Activated naive CD8-positive, alpha-beta T cell treated with anti-CD3 and anti-CD28 coated beads, Interleukin-2, amount 10 ng/mL, durations not matched to agents 7 days and 5 days (primary cell): ENCODE measurements around the gene UBASH3B. TPM values are rescaled to one million over a fixed set of nuclear protein-coding genes. Genes with fewer than 3 reads are reported as not detected.

Experiments used
- ATAC-seq: fragments of 150-1000 bp; cut with Tn5 transposase; one replicate; pipeline ENCODE4 v1.10.0; 2021; ENCODE audit warnings: low read depth, moderate library complexity
- POLR2A ChIA-PET: fragments of 350-600 bp; sonication (Branson Sonifier 250); formaldehyde crosslinking; loops from one replicate; lab custom pipeline; 2021; ENCODE audit warnings: antibody characterized with exemption; lab: Charles Lee
- DNase-seq: peaks from one replicate; pipeline ENCODE4 v3.0.0; 2021
- H3K27ac Mint-ChIP-seq: one replicate; pipeline ENCODE4 v1.8.0; 2022; ENCODE audit warnings: mild to moderate bottlenecking, mixed read lengths
- H3K27me3 Mint-ChIP-seq: one replicate; pipeline ENCODE4 v1.8.0; 2022; ENCODE audit warnings: mild to moderate bottlenecking, moderate library complexity, mixed read lengths
- H3K36me3 Mint-ChIP-seq: one replicate; pipeline ENCODE4 v1.8.0; 2021; ENCODE audit warnings: mild to moderate bottlenecking, mixed read lengths
- H3K4me1 Mint-ChIP-seq: one replicate; pipeline ENCODE4 v1.8.0; 2021; ENCODE audit warnings: mixed read lengths
- H3K4me3 Mint-ChIP-seq: one replicate; pipeline ENCODE4 v1.8.0; 2022; ENCODE audit warnings: mild to moderate bottlenecking, moderate library complexity, mixed read lengths
- H3K9me3 Mint-ChIP-seq: one replicate; pipeline ENCODE4 v1.8.0; 2021; ENCODE audit warnings: mixed read lengths
- total RNA-seq, 2 experiments: library from RNA; stranded (reverse); gene quantifications; one replicate each; pipeline ENCODE4 v1.2.3, GENCODE V29; 2021

Gene UBASH3B
- total RNA-seq, 2 experiments from 2014 or later: 40.7 to 44.8 TPM

DNA sequence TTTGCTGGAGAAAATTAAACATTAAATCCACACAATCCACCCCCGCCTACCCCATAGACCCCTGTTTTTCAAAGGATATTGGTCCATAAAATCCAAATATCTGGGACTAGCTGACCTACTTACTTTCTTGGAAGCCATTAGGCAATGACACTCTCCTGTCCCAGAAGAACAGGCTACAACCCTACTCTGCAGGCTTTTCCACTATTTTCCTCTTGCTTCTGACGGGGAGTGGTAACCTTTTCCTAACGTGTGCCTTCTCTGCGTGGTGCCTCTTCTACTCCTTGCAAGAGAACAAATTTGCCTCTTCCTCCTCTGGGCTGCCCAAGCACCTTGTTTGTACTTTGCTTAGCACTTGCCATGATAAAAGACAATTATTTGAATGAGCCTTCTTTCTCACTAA is 51.6 kb downstream of the UBASH3B start:
- Mint-ChIP-seq H3K27me3 (peaks cover 2% of the 10 kb centered on the region), H3K27ac (no peak overlapping the region), H3K4me1 (peaks cover 31% of the 10 kb centered on the region), H3K9me3 (peaks cover 2% of the 10 kb centered on the region), H3K36me3 (peaks cover 40% of the 10 kb centered on the region), H3K4me3 (no peak overlapping the region)
- DNase-seq (no peak), ATAC-seq (no peak)
- POLR2A ChIA-PET: interaction anchor here (0.9 to 1.2 kb wide), 2 partner anchors 10 to 11 kb away, joined by 3 read pairs; no protein-coding TSS in a partner anchor

DNA sequence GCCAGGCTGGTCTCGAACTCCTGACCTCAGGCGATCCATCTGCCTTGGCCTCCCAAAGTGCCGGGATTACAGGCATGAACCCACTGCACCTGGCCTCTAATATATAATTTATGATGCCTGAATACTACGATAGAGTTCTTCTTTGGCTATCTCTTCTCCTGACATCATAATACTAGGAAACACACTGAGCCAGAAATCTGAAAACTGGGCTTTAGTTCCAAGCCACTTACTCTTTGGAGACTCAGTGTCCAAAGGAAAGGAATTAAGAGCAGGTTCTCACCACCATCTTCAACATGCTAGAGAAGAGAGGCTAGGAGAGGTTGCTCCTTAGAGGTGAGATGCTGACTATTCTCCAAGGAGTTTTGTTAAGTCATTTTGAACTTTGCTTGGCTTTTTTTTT is 52.4 kb downstream of the UBASH3B start:
- Mint-ChIP-seq H3K4me3 (no peak overlapping the region), H3K9me3 (peaks cover 2% of the 10 kb centered on the region), H3K36me3 (peaks cover 36% of the 10 kb centered on the region), H3K27ac (no peak overlapping the region), H3K27me3 (peaks cover 2% of the 10 kb centered on the region), H3K4me1 (peaks cover 32% of the 10 kb centered on the region)
- DNase-seq (no peak), ATAC-seq (no peak)
- POLR2A ChIA-PET: interaction anchor here (0.9 to 1.2 kb wide), 2 partner anchors 10 to 12 kb away, joined by 3 read pairs; no protein-coding TSS in a partner anchor

DNA sequence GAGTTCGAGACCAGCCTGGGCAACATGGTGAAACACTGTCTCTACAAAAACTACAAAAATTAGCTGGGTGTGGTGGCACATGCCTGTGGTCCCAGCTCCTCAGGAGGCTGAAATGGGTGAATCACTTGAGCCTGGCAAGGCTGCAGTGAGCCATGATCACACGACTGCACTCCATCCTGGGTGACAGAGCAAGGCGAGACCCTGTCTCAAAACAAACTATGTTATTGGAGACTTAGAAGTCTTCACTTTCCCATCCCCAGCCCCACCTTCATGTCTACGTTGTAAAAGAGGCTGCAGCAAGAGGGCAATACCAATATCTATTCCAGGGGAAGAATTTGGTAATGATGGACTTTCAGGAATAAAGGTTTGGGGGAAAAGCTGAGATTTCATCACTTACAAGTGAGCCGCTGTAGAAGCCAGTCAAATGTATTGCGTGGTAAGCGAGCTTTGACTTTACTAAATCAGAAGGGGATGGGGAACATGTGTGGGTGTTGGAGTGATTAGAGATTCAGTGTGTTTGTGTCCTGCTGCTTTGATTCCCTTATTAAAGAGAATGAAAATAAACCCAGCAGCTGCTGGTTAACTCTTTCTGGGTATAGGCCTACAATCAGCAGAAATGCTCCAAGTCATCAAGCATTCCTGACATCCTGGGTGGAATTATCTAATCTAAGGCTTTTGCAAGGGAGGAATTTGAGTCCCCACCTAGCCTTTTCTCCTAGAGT is 53.7 kb downstream of the UBASH3B start:
- Mint-ChIP-seq H3K27me3 (peaks cover 2% of the 10 kb centered on the region), H3K9me3 (peaks cover 2% of the 10 kb centered on the region), H3K4me1 (peaks cover 34% of the 10 kb centered on the region), H3K4me3 (no peak overlapping the region), H3K36me3 (peaks cover 31% of the 10 kb centered on the region), H3K27ac (no peak overlapping the region)
- POLR2A ChIA-PET: no interaction called here
- no peak for DNase-seq
- ATAC-seq: no peak

DNA sequence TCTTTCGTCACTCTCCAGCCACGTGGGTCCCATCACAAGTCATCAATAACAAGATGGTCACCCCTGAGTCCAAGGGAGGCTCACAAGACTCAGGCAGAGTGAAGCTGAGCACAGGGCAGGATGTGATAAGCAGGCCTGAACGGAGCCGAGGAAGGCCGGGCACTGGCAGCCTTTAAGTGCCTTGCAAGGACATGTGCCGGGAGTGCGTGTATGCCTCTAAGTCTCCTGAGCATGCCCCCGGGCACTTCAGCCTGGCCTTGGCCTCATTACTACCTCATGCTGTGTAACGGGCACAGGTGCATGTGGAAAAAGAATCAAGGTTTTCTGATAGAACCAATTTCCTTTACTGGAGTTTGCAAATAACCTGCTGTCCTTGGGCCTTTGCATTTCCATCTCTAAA is 55.8 kb downstream of the UBASH3B start:
- Mint-ChIP-seq H3K4me3 (no peak overlapping the region), H3K36me3 (peaks cover 27% of the 10 kb centered on the region), H3K9me3 (no peaks in the 10 kb centered on the region), H3K4me1 (peaks cover 46% of the 10 kb centered on the region), H3K27ac (no peak overlapping the region), H3K27me3 (peaks cover 2% of the 10 kb centered on the region)
- no peak for DNase-seq
- POLR2A ChIA-PET: interaction anchor here (0.7 to 2.2 kb wide), 3 partner anchors 11 to 45 kb away, joined by 3 to 6 read pairs (median 5); no protein-coding TSS in a partner anchor
- no peak for ATAC-seq

DNA sequence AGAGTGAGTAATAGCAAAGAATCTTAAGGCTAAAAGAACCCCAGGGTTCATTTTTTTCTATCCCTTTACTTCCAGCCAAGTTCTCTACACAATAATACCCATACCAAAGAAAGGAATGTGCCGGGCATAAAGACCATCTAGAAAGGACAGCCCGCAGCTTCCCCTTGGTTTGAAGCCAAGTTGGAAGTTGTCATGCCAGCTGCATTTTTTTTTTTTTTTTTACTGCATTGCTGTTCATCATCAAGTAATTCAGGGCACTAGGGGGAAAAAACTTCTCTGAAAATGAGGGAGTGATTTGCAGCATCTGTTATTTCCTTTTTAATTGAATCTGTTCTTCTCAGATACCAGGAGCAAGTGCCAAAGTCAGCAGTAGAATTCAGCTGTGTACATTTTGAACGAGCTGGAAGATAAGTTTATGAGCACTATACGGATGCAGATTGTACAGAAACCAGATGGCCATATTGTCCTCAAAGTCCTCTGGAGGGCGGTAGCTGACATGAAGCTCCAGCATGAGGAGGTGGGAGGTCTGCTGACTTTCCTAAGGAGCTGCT is 56.4 kb downstream of the UBASH3B start:
- no peak overlapping the region for H3K4me3 Mint-ChIP-seq
- no peak for ATAC-seq
- DNase-seq: no peak
- POLR2A ChIA-PET: interaction anchor here (0.6 to 2.2 kb wide), 4 partner anchors 11 to 45 kb away, joined by 3 to 6 read pairs (median 4); no protein-coding TSS in a partner anchor
- no peaks in the 10 kb centered on the region for H3K9me3 Mint-ChIP-seq
- no peak overlapping the region for H3K27ac Mint-ChIP-seq
- H3K36me3 Mint-ChIP-seq: peaks cover 22% of the 10 kb centered on the region
- peaks cover 46% of the 10 kb centered on the region for H3K4me1 Mint-ChIP-seq
- H3K27me3 Mint-ChIP-seq: peaks cover 2% of the 10 kb centered on the region

DNA sequence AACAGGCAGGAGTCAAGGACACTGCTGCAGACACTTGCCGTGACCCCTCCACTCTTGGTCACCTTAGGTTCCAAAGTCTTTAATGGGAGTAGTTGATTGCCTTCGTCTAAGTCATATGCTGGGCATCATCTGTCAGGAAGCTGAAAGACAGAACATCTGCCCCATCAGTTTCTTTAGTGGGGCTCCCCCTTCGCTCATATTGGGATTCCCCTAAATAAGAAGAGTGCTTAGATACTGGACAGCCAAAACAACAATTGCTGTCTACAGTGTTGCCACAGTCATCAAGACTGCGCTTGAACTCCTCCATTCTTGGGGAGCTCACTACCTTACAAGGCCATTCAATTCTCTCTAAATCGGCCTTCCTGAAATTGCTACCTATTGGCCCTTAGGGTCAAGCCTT is 58.5 kb downstream of the UBASH3B start:
- Mint-ChIP-seq H3K27me3 (no peaks in the 10 kb centered on the region), H3K27ac (no peak overlapping the region), H3K4me1 (peaks cover 60% of the 10 kb centered on the region), H3K9me3 (no peaks in the 10 kb centered on the region), H3K4me3 (no peak overlapping the region), H3K36me3 (peaks cover 14% of the 10 kb centered on the region)
- no peak for ATAC-seq
- POLR2A ChIA-PET: interaction anchor here (0.9 kb wide), 1 partner anchor 9 kb away, joined by 4 read pairs; no protein-coding TSS in a partner anchor
- DNase-seq: no peak

DNA sequence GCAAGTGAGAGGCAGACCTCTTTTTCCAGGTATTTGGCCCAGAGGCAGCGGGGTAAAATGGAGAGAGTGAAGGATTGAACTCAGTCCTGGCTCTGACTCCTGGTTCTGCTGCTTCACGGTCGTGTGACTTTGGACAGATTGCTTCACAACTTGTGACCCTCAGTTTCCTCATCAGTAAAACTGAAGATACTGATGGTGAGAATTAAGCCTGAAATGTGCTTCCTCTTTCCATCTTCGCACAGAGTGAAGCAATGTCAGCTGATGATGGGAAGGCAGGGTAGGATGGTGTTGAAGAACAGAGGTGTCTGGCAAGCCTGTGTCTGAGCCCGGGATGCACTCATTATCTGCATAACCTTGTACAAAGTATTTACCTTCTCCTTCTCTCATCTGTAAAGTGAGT is 59.0 kb downstream of the UBASH3B start:
- Mint-ChIP-seq H3K4me1 (peaks cover 62% of the 10 kb centered on the region), H3K9me3 (no peaks in the 10 kb centered on the region), H3K27ac (no peak overlapping the region), H3K27me3 (no peaks in the 10 kb centered on the region), H3K36me3 (peaks cover 11% of the 10 kb centered on the region), H3K4me3 (no peak overlapping the region)
- no peak for DNase-seq
- POLR2A ChIA-PET: interaction anchor here (0.9 kb wide), 1 partner anchor 9 kb away, joined by 4 read pairs; no protein-coding TSS in a partner anchor
- ATAC-seq: no peak

DNA sequence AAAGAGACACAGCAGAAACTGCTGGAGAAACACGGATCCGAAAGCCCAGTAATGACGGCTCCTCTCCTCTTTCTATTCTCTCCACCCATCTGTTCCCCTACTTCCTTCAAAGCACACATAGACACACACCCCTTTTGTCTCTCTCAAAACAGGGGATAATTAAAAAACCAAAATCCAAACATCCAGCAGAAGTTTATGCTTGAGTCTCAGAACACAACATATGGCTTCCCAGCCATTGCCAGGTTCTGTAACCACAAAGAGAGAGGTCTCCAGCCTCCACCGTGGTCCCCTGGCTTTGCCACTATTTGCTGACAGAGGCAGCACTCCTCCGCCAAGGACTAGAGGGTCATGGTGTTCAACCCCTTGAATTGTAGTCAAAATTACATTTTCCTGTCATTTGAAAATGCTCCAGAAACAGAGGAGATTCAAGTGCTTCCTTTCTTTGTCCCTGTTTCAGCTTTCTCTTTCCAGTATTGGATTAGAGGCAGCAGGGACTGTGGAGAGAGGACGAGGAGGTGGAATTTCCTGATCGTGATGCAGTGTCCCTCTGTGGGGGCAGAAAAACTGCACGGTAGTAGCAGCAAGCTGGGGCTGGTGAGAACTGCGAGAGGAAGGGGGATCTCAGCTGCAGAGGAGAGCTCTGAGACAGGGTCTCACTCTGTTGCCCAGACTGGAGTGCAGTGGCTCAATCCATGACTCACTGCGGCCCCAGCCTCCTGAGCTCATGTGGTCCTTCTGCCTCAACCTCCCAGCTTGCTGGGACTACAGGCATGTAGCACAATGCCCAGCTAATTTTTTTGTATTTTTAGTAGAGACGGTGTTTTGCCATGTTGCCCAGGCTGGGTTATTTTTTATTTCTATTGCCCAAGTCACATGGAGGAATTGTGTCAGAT is 60.3 kb downstream of the UBASH3B start:
- Mint-ChIP-seq H3K4me3 (peak overlapping the region; percentile 69), H3K36me3 (peaks cover 24% of the 10 kb centered on the region), H3K27ac (peak overlapping the region; percentile 79), H3K9me3 (no peaks in the 10 kb centered on the region), H3K27me3 (no peaks in the 10 kb centered on the region), H3K4me1 (peaks cover 72% of the 10 kb centered on the region)
- ATAC-seq (no peak), DNase-seq (no peak)
- POLR2A ChIA-PET: interaction anchor here (0.6 to 2.2 kb wide), 11 partner anchors 18 to 346 kb away, joined by 3 to 12 read pairs (median 4); partner anchors contain the start of genes HSPA8 and UBASH3B

DNA sequence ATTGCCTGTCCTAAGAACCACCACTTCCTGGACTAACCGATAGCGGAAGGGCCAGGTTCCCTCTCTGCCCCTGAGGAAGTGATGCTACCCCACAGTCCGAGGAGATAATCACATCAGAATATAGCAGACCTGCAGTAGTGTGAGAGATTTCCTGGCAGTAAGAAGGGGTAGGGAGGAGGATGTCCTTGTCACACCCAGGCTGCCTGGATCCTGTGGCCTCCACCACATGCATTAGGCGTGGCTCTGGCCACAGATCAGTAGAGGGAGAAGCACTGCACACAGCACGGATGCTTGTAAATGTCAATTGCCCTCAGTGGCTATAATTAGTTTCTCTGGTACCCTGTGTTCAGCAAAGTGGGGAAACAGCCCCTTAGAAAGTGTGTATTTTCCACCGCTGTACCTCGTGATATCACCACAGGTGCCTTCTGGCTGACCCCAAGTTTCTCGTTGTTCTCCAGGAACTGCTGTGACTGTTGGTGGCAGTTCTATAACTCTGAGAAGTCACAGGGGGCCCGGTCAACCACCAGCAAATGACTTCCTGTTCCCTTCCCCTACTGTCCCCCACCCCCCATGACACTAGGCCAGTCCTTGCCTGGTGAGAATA is 61.8 kb downstream of the UBASH3B start:
- DNase-seq: peak; percentile 72
- ATAC-seq: peak; percentile 87
- Mint-ChIP-seq H3K9me3 (no peaks in the 10 kb centered on the region), H3K27me3 (no peaks in the 10 kb centered on the region), H3K36me3 (peaks cover 24% of the 10 kb centered on the region), H3K27ac (peak overlapping the region; percentile 79), H3K4me1 (peaks cover 80% of the 10 kb centered on the region), H3K4me3 (peak overlapping the region; percentile 69)
- POLR2A ChIA-PET: interaction anchor here (0.7 to 2.2 kb wide), 9 partner anchors 9 to 345 kb away, joined by 3 to 11 read pairs (median 6); partner anchors contain the start of genes HSPA8 and UBASH3B

DNA sequence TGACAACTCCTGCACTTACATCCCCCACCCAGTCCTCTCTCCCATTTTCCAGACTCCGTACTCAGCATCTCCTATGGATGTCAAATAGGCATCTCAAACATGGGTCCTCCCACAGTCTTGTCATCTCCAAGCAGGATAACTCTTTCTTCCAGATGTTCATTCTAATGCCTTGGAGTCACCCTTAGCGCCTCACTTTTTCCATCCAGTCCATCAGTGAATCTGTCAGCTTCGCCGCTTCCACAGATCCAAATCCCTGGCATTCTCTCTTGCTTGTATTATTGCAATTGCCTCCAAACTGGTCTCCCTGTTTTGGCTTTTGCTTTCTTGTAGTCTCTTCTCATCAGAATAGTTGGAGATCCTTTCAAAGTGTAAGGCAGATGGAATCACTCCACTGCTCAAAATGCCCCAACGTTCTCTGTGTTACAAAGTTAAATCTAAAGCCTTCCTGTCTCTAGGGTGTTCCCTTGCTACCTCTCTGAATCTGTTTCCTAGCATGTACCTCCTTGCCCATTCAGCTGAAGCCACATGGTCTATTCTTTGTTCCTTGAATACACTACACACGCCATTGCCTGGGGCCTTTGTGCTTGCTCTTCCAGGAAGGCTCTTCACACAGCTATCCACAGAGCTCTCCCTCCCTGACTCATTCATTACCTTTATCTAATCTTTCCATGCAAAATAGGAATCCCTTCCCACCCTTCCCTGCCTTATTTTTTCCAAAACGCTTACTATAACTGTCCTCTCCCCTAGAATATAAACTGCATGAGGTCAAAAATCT is 64.8 kb downstream of the UBASH3B start:
- Mint-ChIP-seq H3K4me3 (peak overlapping the region; percentile 2), H3K36me3 (peaks cover 19% of the 10 kb centered on the region), H3K27ac (peak overlapping the region; percentile 63), H3K4me1 (peaks cover 81% of the 10 kb centered on the region), H3K9me3 (no peaks in the 10 kb centered on the region), H3K27me3 (no peaks in the 10 kb centered on the region)
- no peak for DNase-seq
- POLR2A ChIA-PET: interaction anchor here (0.9 to 2.9 kb wide), 3 partner anchors 21 to 64 kb away, joined by 3 to 14 read pairs (median 12); partner anchors contain the start of gene UBASH3B
- no peak for ATAC-seq

DNA sequence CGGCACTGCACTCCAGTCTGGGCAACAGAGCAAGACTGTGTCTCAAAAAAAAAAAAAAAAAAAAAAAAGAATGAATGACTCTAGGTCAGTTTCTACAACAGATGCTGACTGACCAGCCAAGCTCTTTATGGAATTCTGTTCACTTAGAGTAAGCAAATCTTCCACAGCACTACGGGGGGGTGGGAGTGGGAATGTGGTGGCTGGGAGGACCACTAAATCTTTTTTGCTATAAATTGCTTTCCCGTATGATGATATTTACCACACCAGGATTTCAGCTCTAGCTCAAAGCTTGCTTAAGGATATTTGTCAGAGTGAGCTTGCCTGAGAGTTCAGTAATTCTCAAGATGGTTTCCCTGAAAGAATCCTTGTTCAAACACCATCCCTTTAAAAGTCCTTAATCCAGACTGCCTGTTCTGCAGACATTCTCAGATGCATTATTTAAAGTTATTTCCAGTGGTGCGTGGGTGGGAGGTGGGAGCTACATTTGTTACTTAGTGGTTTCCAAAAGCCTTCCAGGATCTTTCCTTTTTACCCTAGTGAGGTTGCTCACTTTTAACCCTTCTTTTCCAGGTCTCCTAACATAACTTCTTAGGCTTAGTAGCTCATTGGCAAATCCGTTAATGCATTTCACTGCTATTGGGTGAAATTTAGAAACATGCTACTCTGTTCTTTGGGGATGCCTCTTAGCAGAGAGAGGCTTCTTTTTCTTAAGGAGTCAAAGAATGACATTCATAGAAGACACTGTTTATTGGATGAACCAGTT is 65.9 kb downstream of the UBASH3B start:
- H3K4me3 Mint-ChIP-seq: peak overlapping the region; percentile 54
- peak overlapping the region; percentile 73 for H3K27ac Mint-ChIP-seq
- POLR2A ChIA-PET: interaction anchor here (1.1 to 2.9 kb wide), 6 partner anchors 13 to 65 kb away, joined by 3 to 14 read pairs (median 6); partner anchors contain the start of gene UBASH3B
- no peak for DNase-seq
- no peak for ATAC-seq
- H3K27me3 Mint-ChIP-seq: no peaks in the 10 kb centered on the region
- peaks cover 16% of the 10 kb centered on the region for H3K36me3 Mint-ChIP-seq
- H3K9me3 Mint-ChIP-seq: no peaks in the 10 kb centered on the region
- peaks cover 76% of the 10 kb centered on the region for H3K4me1 Mint-ChIP-seq
